M059J (cell line): ENCODE data around the gene CD302. TPM values are rescaled to one million over a fixed set of nuclear protein-coding genes. Genes with fewer than 3 reads are reported as not detected.
"Not testable (repeated sequence)": the region's sequence is repeated elsewhere in the genome, so short reads cannot be mapped to it uniquely, and the experiment has no call there.

Experiments used
- DNase-seq: peaks from one replicate; pipeline ENCODE4 v3.0.0-alpha.2; 2012; ENCODE audit warnings: low read depth
- total RNA-seq: library from RNA; depleted of rRNA; stranded (reverse); fragments of >200 nt; shearing (Covaris generic); gene quantifications from 2 replicates; pipeline ENCODE4 v1.2.3, GENCODE V29; 2014; rRNA removed

CD302 gene
- 7.4 TPM in 2 replicates for total RNA-seq

- peak; percentile 38 for DNase-seq
Observed at GRCh38 chr2:159797543-159798375, at the start of gene CD302. CD302 (minus strand) TSS chr2:159798208; CDS start chr2:159798198, 10 bp downstream.

- no peak for DNase-seq
Observed at GRCh38 chr2:159846564-159846963, 48.6 kb upstream of the CD302 start.

GRCh38 chr2:159840616-159841015 is 42.6 kb upstream of the CD302 start:
- DNase-seq = no peak

GRCh38 chr2:159832858-159833257 is 34.9 kb upstream of the CD302 start:
- no peak for DNase-seq

GRCh38 chr2:159832026-159832425 is 34.0 kb upstream of the CD302 start:
- no peak for DNase-seq

- no peak for DNase-seq
Observed at GRCh38 chr2:159829376-159829775, 31.4 kb upstream of the CD302 start.

GRCh38 chr2:159828738-159829137 is 30.7 kb upstream of the CD302 start:
- no peak for DNase-seq

GRCh38 chr2:159822478-159822833 is 24.4 kb upstream of the CD302 start:
- DNase-seq = not testable (repeated sequence)

GRCh38 chr2:159821775-159822477 is 23.9 kb upstream of the CD302 start:
- DNase-seq = not testable (repeated sequence)

GRCh38 chr2:159818940-159819339 is 20.9 kb upstream of the CD302 start:
- DNase-seq = no peak

GRCh38 chr2:159817283-159817682 is 19.3 kb upstream of the CD302 start:
- no peak for DNase-seq

GRCh38 chr2:159811232-159811631 is 13.2 kb upstream of the CD302 start:
- DNase-seq = no peak

GRCh38 chr2:159808032-159808425 is 10.0 kb upstream of the CD302 start:
- no peak for DNase-seq

GRCh38 chr2:159807183-159808031 is 9.4 kb upstream of the CD302 start:
- peak; percentile 62 for DNase-seq

- no peak for DNase-seq
Observed at GRCh38 chr2:159804941-159805340, 6.9 kb upstream of the CD302 start.

- DNase-seq = no peak
Observed at GRCh38 chr2:159803235-159803962, 5.4 kb upstream of the CD302 start.

- DNase-seq = no peak
Observed at GRCh38 chr2:159802673-159803072, 4.7 kb upstream of the CD302 start.

GRCh38 chr2:159799833-159800232 is 1.8 kb upstream of the CD302 start:
- DNase-seq = no peak

- DNase-seq = no peak
Observed at GRCh38 chr2:159798376-159798725, 343 bp upstream of the CD302 start.

GRCh38 chr2:159797225-159797542 is 824 bp downstream of the CD302 start:
- DNase-seq = no peak

- DNase-seq = no peak
Observed at GRCh38 chr2:159795841-159796690, 1.9 kb downstream of the CD302 start.
